ENCODE results near the gene MCM3.

The MCM3 gene

GRCh38 chr6:52284460-52285176 is at the start of gene MCM3:
MCM3 (minus strand) TSS chr6:52284742; CDS start chr6:52284674, 68 bp downstream.
- peak; percentile 99 for DNase-seq

GRCh38 chr6:52333840-52334200 is 49.3 kb upstream of the MCM3 start:
- no peak for DNase-seq

DNA sequence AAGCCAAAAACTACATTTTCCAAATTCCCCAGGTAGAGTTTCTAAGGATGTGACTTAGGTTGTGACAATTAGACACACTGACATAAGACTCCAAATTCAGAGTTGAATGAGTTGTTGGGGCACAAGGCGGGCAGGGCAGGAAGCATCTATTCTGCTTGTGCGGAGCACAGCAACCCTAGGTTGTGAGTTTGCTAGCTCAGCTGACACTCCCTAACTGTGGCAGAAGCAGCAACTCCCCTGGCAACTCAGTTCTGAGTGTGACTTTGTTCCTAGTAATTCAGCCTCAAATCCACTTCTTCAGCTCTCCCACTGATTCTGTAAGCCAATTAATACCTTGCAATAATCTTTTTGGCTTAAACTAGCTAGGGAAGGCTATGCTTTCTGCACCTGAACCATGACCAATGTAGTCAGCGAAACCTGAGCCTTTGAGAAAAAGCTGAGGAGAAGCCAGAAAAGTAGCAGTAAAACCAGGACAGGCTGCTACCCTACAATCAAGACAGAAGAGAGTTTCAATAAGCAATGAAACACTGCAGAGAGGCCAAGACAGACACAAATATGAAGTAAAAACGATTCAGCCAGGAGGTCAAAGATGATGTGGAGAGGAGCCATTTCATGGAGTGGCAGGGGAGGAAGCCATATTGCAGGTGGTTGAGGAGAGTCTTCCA is 47.4 kb upstream of the MCM3 start:
- DNase-seq: no peak

GRCh38 chr6:52330470-52330869 is 45.9 kb upstream of the MCM3 start:
- no peak for DNase-seq

GRCh38 chr6:52328729-52329128 is 44.2 kb upstream of the MCM3 start:
- no peak for DNase-seq

- DNase-seq: no peak
Measured at GRCh38 chr6:52328303-52328662, 43.7 kb upstream of the MCM3 start.

DNA sequence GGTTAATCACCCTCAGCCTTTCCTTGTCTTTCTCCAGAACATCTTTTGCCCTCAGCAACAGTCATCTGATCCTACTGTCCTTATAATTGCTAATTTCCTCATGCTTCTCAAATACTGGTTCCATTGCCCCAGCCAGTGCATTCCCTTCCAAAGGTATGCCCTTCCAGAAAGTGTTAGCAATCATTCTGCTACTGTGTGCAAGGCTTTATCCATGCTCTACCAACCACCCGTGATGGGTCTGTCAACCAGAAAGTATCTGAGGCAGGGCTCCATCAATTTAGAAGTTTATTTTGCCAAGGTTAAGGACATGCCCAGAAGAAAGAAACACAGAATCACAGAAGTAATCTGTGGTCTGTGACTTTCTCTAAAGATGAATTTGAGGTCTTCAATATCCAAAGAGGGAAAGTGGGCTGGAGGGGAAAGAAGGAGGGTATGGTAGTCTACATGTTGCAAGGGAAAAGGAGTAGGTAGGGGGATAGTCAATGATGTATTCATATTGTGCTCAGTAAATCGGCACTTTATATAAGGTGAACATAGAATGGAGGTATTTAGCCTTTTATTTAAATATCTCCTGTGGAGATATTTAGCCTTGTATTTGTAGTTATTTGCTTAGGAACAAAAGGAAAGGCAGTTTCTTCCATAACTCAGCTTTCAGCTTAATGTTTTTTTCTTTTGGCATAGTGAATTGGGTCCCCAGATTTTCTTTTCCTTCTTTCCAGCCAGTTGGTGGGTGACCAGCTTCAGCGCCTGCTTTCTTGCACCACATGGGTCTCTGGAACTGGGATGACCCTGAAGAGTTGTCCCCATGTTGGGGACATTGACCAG is 42.2 kb upstream of the MCM3 start:
- DNase-seq: no peak

- no peak for DNase-seq
Measured at GRCh38 chr6:52325695-52326471, 41.3 kb upstream of the MCM3 start.

DNA sequence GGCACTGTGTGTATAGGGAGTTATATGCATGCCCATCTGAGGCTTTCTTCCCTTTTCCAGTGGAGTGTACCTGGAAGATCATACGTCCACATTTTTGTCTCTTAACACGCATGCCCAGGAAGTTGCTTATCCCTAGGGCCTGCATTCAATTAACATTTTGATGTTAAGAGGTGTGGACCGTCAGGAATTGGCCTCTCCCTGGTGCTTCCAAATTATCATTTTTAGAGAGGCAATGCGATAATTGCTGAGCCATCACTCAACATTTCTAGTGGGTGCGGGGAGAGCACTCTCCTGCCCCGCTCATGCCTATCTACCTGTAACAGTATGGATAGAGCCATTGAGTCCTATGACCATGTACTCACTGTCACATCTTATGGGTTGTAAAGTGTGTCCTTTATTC is 39.6 kb upstream of the MCM3 start:
- no peak for DNase-seq

GRCh38 chr6:52317841-52318581 is 33.5 kb upstream of the MCM3 start:
- DNase-seq: no peak

GRCh38 chr6:52317211-52317610 is 32.7 kb upstream of the MCM3 start:
- no peak for DNase-seq

DNA sequence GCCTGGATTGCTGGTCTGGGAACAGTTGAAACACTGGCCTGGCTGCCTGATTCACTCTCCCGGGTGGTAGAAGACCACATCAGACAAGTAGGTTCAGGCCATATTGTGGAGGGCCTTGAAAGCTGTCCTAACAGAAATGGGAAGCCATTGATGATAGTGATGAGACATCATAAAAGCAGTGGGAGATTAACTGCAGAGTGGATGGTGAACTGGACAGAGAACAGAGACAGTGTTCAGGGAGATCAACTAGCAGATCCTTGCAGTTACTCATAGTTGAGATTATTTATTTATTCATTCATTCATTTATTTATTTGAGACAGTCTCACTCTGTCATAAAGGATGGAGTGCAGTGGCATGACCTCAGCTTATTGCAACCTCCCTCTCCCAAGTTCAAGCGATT is 30.2 kb upstream of the MCM3 start:
- no peak for DNase-seq

DNA sequence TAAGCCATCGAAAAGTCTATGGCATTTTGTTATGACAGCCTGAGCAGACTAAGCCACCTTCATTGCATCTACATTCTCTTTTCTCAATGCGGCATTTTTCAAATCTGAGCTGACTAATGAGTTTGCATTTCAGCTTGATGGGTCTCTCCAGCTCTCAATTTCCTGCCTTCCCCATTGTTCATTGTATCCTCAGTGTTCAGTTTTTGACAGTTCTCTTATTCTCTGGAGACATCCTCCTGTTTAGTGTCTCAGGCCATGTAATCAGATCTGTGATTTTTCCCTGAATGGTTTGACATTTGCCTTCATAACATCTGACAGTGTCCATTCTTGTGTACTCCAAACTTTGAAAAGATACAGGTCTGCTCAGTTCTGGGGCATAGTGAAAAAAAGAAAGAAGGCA is 27.9 kb upstream of the MCM3 start:
- DNase-seq: no peak

- DNase-seq: no peak
Measured at GRCh38 chr6:52310932-52311331, 26.4 kb upstream of the MCM3 start.

DNA sequence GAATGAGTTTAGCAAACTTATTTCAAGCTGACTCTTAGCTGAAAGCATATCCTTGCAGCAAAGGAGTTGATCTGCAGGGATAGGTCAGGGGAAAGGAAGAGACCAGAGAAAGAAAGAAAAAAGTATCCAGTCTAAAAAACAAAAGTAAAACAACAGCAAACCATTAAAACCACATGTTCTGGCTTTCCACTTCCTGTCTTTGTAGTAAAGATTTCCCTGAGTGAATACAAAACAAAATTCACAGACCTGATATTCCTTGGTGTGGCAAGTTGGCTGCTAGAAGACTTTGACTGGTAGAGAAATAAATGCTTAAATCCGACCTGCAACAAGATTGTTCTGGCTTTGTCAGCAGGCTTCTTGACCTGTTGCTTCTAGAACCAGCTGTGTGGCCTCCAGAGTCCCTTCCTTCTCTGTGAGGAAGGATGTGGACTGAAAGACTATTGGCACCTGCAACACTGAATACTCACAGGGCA is 23.4 kb upstream of the MCM3 start:
- no peak for DNase-seq

DNA sequence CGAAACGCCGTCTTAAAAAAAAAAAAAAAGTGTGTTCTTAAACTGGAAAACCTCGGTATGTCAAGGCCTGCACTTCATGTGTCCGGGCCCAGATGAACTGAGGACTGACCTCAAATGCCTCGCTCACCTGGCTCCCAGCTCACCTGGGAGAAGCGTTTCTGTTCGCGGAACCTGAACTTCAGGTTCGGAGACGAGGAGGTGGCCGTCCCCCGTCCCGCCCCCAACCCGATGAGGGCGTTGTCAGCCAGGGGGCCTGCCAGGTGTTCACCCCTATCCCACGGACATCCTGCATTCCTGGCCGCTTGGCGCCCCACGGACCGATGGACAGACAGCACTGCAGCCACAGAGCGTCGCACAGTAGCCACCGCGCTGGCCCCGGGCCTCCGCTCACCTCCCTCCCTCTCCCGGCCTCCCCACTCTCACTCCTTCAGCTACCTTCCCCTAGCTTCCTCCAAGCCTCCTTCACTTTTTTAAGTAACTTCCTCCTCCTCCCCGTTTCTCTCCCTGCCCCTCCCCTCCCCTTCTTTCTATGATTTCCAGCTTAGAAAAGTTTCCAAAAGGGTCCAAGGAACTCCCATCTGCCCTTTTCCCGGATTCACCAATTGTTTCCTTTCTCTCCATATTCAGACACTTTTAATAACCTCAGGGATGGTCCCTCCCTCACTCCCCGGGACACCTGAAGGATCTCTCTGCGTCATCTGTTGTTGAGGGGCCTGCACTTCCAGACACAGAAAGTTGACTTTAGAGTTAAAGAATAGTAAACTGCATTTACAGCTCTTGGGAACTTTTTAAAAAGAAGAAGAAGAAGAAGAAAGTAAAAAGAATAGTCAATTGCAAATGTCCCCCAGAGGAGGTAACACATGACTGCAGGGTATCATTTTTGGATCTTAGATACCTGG is 22.7 kb upstream of the MCM3 start:
- DNase-seq: no peak

DNA sequence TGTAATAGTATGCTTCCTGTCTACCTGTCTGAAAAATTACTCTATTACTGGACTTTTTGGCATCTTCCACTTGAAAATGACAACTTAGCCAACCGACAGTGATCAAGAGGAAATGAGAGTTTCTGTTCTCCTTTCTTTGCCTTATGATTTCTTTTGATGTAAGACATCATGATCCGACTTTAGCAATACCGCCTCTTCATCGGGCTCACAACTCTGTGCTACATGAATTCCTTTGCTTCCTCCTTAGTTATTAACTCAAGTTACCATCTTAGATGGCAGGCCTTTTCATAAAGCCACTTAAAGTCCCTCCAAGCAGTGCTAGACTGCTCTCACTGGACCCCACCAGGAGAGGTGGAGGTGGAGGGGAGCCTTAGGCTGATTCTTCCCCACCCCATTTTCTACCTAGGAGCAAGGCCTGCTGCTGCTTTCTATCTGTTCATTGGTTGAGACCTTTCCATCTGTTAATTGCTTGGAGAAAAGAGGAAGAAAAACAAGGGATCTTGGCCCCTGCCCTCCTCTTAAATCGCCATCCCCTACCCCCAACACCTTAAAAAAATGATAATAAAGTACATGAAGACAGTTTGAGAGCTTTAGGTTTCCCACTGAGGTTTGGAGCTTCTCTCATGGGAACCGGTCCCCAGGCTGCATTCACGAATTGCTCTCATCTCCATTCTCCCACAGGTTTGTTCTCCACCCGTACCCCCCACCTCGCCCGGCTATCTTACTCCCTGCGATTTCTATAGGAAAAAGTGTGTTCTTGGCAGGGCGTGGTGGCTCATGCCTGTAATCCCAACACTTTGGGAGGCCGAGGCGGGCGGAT is 21.6 kb upstream of the MCM3 start:
- no peak for DNase-seq

- DNase-seq: no peak
Measured at GRCh38 chr6:52305411-52305810, 20.9 kb upstream of the MCM3 start.

- no peak for DNase-seq
Measured at GRCh38 chr6:52304983-52305390, 20.4 kb upstream of the MCM3 start.

- DNase-seq: no peak
Measured at GRCh38 chr6:52303178-52303577, 18.6 kb upstream of the MCM3 start.
